Measurements from ENCODE around the gene MT2A. TPM values are rescaled to one million over a fixed set of nuclear protein-coding genes. Genes with fewer than 3 reads are reported as not detected.
"Not testable (repeated sequence)": the region's sequence is repeated elsewhere in the genome, so short reads cannot be mapped to it uniquely, and the experiment has no call there.

Gene MT2A
- total RNA-seq, 2 donors from 2014 or later: 36.4 to 43.4 TPM

DNA sequence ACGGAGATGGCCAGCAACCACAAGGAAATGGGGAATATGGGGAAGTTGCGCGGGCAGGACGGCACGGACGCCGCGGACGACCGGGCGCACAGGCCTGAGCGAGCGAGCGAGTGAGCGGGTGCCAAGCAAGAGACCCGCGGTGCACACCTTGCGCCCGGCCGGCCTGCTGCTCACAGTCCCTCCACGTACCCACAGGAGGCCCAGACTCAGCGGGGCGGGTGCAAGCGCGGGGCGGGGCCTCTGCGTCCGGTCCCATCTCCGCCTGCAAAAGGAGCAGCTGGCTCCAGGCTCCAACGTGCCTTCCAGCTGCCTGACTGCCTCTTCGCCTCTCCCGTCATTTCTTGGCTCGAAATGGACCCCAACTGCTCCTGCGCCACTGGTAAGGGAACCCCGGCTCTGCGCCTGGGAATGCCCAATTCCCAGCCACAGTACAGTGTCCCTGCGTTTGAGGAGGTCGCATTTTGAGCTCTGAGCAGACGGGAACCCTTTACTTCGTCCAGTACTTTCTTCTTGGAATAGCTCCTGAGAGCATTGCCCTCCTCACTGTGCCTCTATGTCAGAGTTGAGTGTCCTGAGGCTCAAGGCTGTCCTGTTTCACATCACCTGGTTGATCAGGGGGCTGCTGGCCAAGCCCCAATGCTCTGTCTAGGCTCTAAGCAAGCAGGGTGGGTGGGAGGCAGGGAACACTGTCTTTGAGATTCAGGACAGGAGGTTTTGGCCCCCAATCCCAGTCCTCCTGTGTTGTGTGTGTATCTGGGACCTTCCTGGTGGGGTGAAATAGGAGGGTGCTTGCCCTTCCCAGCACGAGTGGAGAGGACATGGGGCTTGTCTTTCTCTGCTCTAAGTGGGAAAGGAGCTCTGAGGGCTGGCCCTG, 9.1 kb downstream of the MT2A start:
- Mint-ChIP-seq H3K36me3 (ENCODE audit: low read depth) (no peaks in the 10 kb centered on the region), H3K27ac (no peak overlapping the region), H3K27me3 (peaks cover 8% of the 10 kb centered on the region), H3K4me1 (peaks cover 10% of the 10 kb centered on the region), H3K4me3 (peak overlapping the region; percentile 84)
- no peaks in the 10 kb centered on the region for H3K9me3 ChIP-seq (ENCODE audit: control insufficient read depth, low read length, poor library complexity, severe bottlenecking)
- DNase-seq (peak in 1 of 3 donors; percentile 36), ATAC-seq (peak; percentile 96)

DNA sequence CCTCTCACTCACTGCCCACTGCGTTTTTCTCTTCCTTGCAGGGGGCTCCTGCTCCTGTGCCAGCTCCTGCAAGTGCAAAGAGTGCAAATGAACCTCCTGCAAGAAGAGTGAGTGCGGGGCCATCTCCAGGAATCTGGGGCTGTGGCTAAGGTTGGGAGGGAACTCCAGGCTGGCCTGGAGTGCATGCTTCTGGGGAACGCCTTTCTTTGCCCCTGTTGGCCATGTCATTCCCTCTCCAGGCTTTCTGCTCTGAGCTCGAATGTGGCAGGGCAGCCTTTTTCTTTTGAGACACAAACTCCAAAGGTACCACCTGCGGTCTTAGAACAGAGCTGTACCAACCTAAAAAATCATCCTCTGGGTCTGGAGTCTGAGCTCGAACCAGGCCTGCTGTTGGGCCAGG, 9.8 kb downstream of the MT2A start:
- Mint-ChIP-seq H3K27ac (no peak overlapping the region), H3K27me3 (peaks cover 8% of the 10 kb centered on the region), H3K4me3 (no peak overlapping the region), H3K36me3 (ENCODE audit: low read depth) (no peaks in the 10 kb centered on the region), H3K4me1 (peaks cover 10% of the 10 kb centered on the region)
- DNase-seq (no peak), ATAC-seq (no peak)
- H3K9me3 ChIP-seq (ENCODE audit: control insufficient read depth, low read length, poor library complexity, severe bottlenecking): no peaks in the 10 kb centered on the region

GRCh38 chr16:56620339-56620897, 12.0 kb downstream of the MT2A start:
- H3K27me3 Mint-ChIP-seq: peaks cover 12% of the 10 kb centered on the region
- no peak overlapping the region for H3K27ac Mint-ChIP-seq
- peaks cover 16% of the 10 kb centered on the region for H3K4me1 Mint-ChIP-seq
- H3K36me3 Mint-ChIP-seq (ENCODE audit: low read depth): no peaks in the 10 kb centered on the region
- no peaks in the 10 kb centered on the region for H3K9me3 ChIP-seq (ENCODE audit: control insufficient read depth, low read length, poor library complexity, severe bottlenecking)
- no peak for DNase-seq
- no peak overlapping the region for H3K4me3 Mint-ChIP-seq
- no peak for ATAC-seq

GRCh38 chr16:56621665-56622445, 13.5 kb downstream of the MT2A start:
- H3K9me3 ChIP-seq (ENCODE audit: control insufficient read depth, low read length, poor library complexity, severe bottlenecking); ATAC-seq; H3K27ac Mint-ChIP-seq; H3K4me3 Mint-ChIP-seq; DNase-seq; H3K36me3 Mint-ChIP-seq (ENCODE audit: low read depth): not testable (repeated sequence)
- Mint-ChIP-seq H3K27me3 (peaks cover 17% of the 10 kb centered on the region), H3K4me1 (peaks cover 22% of the 10 kb centered on the region)

- Mint-ChIP-seq H3K27me3 (peaks cover 17% of the 10 kb centered on the region), H3K4me1 (peaks cover 18% of the 10 kb centered on the region)
- H3K9me3 ChIP-seq (ENCODE audit: control insufficient read depth, low read length, poor library complexity, severe bottlenecking); H3K4me3 Mint-ChIP-seq; H3K27ac Mint-ChIP-seq; ATAC-seq; DNase-seq; H3K36me3 Mint-ChIP-seq (ENCODE audit: low read depth): not testable (repeated sequence)
Measured at GRCh38 chr16:56623184-56623583, 14.8 kb downstream of the MT2A start.

DNA sequence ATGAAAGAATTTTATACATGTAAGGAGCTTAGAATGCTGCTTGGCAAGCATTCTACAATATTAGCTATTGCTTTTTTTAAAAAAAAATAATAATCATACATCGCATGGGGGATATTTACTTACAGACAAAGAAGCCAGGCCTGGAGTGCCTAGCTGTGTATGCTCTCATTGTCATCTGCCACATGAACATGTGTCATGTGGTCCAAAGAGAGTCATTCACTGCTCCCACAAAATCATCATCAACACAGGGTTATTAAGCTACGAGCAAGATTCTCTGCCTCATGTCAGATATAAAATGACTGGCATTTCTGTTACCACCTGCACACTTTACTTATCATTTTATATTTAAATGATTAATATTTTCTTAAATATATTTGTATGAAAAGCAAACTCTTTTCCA, 15.3 kb downstream of the MT2A start:
- H3K27me3 Mint-ChIP-seq: peaks cover 13% of the 10 kb centered on the region
- no peaks in the 10 kb centered on the region for H3K36me3 Mint-ChIP-seq (ENCODE audit: low read depth)
- no peak for DNase-seq
- no peak overlapping the region for H3K4me3 Mint-ChIP-seq
- ATAC-seq: no peak
- H3K9me3 ChIP-seq (ENCODE audit: control insufficient read depth, low read length, poor library complexity, severe bottlenecking): no peaks in the 10 kb centered on the region
- no peak overlapping the region for H3K27ac Mint-ChIP-seq
- peaks cover 18% of the 10 kb centered on the region for H3K4me1 Mint-ChIP-seq

DNA sequence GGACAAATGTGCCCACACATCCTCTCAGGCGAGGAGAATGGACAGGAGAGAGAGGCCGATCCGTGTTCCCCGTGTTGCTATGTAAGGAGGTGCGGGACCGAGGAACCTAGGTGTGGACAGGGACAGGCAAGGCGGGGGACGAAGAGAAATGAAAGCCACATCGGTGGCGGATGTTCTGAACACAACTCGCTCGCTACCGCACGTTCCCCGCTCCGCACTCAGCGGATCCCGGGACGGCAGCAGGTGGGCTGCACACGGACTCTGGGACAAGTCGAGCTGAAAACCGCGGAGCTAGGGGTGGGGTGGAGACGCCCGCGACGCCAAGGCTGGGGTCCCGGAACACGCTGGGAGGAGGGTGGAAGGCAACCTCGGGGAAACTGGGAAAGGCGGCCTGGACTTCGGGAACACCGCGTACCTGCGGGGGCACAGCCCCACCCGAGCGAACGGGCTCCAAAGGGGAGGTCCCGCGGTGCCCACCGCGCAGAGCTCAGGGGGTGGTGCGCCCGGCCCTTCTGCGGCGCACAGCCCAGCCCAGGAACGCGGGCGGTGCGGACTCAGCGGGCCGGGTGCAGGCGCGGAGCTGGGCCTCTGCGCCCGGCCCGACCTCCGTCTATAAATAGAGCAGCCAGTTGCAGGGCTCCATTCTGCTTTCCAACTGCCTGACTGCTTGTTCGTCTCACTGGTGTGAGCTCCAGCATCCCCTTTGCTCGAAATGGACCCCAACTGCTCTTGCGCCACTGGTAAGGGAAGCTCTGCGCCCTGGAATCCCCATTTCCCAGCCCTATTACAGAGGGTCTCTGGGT, 17.0 kb downstream of the MT2A start, which contains the start of gene MT1E:
MT1E (plus strand) TSS at position 642 of the 803 bp plus-strand sequence; CDS start at position 713, 71 bp downstream.
- DNase-seq (peak in 1 of 3 donors; percentile 39), ATAC-seq (peak; percentile 96)
- Mint-ChIP-seq H3K4me1 (peaks cover 18% of the 10 kb centered on the region), H3K27ac (peak within 1 kb of the TSS; percentile 24), H3K27me3 (peaks cover 12% of the 10 kb centered on the region), H3K36me3 (ENCODE audit: low read depth) (no peaks in the 10 kb centered on the region), H3K4me3 (peak within 1 kb of the TSS; percentile 95)
- no peaks in the 10 kb centered on the region for H3K9me3 ChIP-seq (ENCODE audit: control insufficient read depth, low read length, poor library complexity, severe bottlenecking)

DNA sequence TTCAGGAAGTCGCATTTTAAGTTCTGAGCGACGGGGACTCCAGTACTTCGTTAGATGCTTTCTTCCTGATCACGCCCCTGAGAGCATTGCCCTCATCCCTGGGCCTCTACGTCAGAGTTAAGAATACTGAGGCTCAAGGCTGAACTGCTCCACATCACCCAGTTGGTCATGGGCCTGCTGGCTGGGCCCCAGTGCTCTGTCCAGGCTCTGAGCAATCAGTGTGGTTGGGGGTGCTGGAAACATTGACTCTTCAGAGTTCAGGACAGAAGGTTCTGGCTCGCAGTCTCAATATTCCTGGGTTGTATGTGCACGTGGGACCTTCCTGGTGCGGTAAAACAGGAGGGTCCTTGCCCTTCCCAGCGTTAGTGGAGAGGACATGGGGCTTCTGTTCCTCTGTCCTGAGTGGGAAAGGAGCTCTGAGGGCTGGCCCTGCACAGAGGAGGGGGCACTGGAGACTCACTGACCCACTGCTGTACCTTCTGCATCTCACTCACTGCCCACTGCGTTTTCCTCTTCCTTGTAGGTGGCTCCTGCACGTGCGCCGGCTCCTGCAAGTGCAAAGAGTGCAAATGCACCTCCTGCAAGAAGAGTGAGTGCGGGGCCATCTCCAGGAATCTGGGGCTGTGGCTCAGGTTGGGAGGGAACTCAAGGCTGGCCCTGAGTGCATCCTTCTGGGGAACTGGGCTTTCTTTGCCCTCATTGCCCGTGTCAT, 17.7 kb downstream of the MT2A start:
- no peaks in the 10 kb centered on the region for H3K9me3 ChIP-seq (ENCODE audit: control insufficient read depth, low read length, poor library complexity, severe bottlenecking)
- Mint-ChIP-seq H3K4me1 (peaks cover 18% of the 10 kb centered on the region), H3K4me3 (peak overlapping the region; percentile 95), H3K36me3 (ENCODE audit: low read depth) (no peaks in the 10 kb centered on the region), H3K27me3 (peaks cover 20% of the 10 kb centered on the region), H3K27ac (no peak overlapping the region)
- ATAC-seq (peak; percentile 20), DNase-seq (no peak)

GRCh38 chr16:56626685-56627084, 18.3 kb downstream of the MT2A start:
- peaks cover 26% of the 10 kb centered on the region for H3K27me3 Mint-ChIP-seq
- H3K4me3 Mint-ChIP-seq: peak overlapping the region; percentile 95
- DNase-seq: no peak

GRCh38 chr16:56628486-56629350, 20.3 kb downstream of the MT2A start:
- Mint-ChIP-seq H3K36me3 (ENCODE audit: low read depth) (peaks cover 3% of the 10 kb centered on the region), H3K4me1 (peaks cover 21% of the 10 kb centered on the region), H3K27me3 (peaks cover 42% of the 10 kb centered on the region), H3K4me3 (no peak overlapping the region), H3K27ac (no peak overlapping the region)
- DNase-seq (no peak), ATAC-seq (no peak)
- no peaks in the 10 kb centered on the region for H3K9me3 ChIP-seq (ENCODE audit: control insufficient read depth, low read length, poor library complexity, severe bottlenecking)

More at GRCh38 chr16:56626685-56627084, 18.3 kb downstream of the MT2A start:
- peaks cover under 1% of the 10 kb centered on the region for H3K36me3 Mint-ChIP-seq (ENCODE audit: low read depth)
- H3K4me1 Mint-ChIP-seq: peaks cover 17% of the 10 kb centered on the region
- H3K9me3 ChIP-seq (ENCODE audit: control insufficient read depth, low read length, poor library complexity, severe bottlenecking): no peaks in the 10 kb centered on the region
- H3K27ac Mint-ChIP-seq: no peak overlapping the region
- ATAC-seq: no peak

DNA sequence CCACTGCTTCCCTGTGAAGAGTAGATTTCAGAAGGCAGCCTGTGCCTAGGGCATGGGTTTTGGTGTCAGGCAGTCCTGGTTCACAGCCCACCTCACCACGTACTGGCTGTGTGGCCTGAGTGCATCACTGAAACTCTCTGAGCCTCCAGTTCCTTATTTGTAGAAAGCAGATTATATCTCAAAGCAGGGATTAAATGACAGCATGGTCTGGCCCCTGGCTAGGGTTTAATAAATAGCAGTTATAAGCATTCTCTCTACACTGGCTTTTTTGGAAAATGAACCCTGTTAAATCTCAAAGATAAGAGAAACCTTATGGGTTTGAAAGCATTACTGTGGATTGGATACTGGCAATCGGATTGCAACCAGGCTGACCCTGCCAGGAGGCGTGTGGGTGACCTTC, 21.1 kb downstream of the MT2A start:
- no peak overlapping the region for H3K27ac Mint-ChIP-seq
- ATAC-seq (no peak), DNase-seq (no peak)
- H3K9me3 ChIP-seq (ENCODE audit: control insufficient read depth, low read length, poor library complexity, severe bottlenecking): no peaks in the 10 kb centered on the region
- peaks cover 21% of the 10 kb centered on the region for H3K4me1 Mint-ChIP-seq
- no peak overlapping the region for H3K4me3 Mint-ChIP-seq
- H3K27me3 Mint-ChIP-seq: peaks cover 50% of the 10 kb centered on the region
- peaks cover 3% of the 10 kb centered on the region for H3K36me3 Mint-ChIP-seq (ENCODE audit: low read depth)
